ENCODE results near the gene CDKAL1. TPM values are rescaled to one million over a fixed set of nuclear protein-coding genes. Genes with fewer than 3 reads are reported as not detected.

Gene CDKAL1
- total RNA-seq, 4 donors from 2014 or later = 13.5 to 21.2 (median 17.3) TPM

DNA sequence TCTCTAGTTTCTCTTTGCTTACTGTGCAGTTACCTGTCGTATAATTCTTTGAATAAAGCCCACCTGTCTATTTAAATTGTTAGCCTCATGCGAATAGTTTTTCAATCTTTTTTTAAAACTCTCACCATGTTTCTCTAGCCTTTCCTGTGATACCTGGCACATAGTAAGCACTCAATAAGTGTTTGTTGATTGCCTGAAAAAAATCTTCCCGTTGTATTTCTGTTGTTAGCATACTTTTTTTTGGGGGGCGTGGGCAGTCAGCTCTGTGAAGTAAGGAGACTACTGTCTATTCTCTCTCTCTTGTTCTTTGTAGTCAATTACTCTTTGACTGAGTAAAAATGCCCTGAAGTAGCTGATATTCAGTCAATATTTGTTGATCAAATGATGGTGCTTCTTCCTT lies 205.8 kb downstream of the CDKAL1 start:
- Histone ChIP-seq H3K27me3 (no peaks in the 10 kb centered on the region), H3K36me3 (peaks cover 0 to 28% (median 0%) of the 10 kb centered on the region in 3 donors), H3K4me1 (no peaks in the 10 kb centered on the region), H3K27ac (no peak overlapping the region), H3K9me3 (peaks cover 0 to 9% (median 0%) of the 10 kb centered on the region in 4 donors), H3K4me3 (no peak overlapping the region)
- no peak for DNase-seq (ENCODE audit: low spot score in 2 of 2)
- 96 to 97% methylated on average over 4 of the region's 4 CpGs for WGBS, 2 donors
- TF ChIP-seq, protein P1, sequence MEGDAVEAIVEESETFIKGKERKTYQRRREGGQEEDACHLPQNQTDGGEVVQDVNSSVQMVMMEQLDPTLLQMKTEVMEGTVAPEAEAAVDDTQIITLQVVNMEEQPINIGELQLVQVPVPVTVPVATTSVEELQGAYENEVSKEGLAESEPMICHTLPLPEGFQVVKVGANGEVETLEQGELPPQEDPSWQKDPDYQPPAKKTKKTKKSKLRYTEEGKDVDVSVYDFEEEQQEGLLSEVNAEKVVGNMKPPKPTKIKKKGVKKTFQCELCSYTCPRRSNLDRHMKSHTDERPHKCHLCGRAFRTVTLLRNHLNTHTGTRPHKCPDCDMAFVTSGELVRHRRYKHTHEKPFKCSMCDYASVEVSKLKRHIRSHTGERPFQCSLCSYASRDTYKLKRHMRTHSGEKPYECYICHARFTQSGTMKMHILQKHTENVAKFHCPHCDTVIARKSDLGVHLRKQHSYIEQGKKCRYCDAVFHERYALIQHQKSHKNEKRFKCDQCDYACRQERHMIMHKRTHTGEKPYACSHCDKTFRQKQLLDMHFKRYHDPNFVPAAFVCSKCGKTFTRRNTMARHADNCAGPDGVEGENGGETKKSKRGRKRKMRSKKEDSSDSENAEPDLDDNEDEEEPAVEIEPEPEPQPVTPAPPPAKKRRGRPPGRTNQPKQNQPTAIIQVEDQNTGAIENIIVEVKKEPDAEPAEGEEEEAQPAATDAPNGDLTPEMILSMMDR (IDR thresholded peaks at IDR 0.05) = no peak
- TF ChIP-seq EP300 (IDR thresholded peaks at IDR 0.05) (no peak), POLR2A (IDR thresholded peaks at IDR 0.05) (no peak)

DNA sequence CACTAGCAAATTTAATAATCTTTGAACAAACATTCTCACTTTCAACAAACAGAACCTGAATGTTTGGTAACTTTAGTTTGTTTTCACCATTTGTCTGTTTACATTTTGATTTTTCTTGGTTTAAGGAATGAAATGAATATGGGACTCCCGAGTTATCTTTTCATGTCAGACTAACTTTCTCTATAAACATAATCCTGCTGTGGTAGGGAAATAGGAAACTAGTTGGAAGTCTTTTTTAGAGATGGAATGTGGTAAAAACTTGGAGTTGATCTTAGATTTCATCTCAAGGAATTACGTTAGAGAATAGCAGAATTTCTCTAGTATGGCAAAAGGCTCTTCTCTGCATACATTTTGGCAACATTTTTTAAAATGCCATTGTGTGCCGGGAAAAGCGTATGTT lies 206.5 kb downstream of the CDKAL1 start:
- no peak for DNase-seq (ENCODE audit: low spot score in 2 of 2)
- H3K27ac ChIP-seq = no peak overlapping the region
- H3K4me3 ChIP-seq = no peak overlapping the region
- H3K4me1 ChIP-seq = no peaks in the 10 kb centered on the region
- H3K9me3 ChIP-seq = peaks cover 0 to 9% (median 0%) of the 10 kb centered on the region in 4 donors
- no peaks in the 10 kb centered on the region for H3K27me3 ChIP-seq
- no peak for TF ChIP-seq EP300 (IDR thresholded peaks at IDR 0.05)
- no peak for TF ChIP-seq POLR2A (IDR thresholded peaks at IDR 0.05)
- TF ChIP-seq, protein P1 (IDR thresholded peaks at IDR 0.05) = no peak
- H3K36me3 ChIP-seq = peaks cover 0 to 28% (median 0%) of the 10 kb centered on the region in 3 donors
- WGBS, 2 donors = 96 to 98% methylated on average over 4 of the region's 4 CpGs

DNA sequence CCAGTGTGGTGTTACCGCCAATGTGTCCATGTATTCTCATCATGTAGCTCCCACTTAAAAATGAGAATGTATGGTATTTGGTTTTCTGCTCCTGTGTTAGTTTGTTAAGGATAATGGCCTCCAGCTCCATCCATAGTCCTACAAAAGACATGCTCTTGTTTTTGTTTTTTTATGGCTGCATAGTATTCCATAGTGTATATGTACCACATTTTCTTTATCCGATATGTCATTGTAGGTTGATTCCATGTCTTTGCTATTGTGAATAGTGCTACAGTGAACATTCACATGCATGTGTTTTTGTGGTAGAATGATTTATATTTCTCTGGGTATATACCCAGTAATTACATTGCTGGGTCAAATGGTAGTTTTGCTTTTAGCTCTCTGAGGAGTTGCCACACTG lies 207.2 kb downstream of the CDKAL1 start:
- Histone ChIP-seq H3K27ac (no peak overlapping the region), H3K36me3 (peaks cover 0 to 28% (median 0%) of the 10 kb centered on the region in 3 donors), H3K4me1 (no peaks in the 10 kb centered on the region), H3K27me3 (no peaks in the 10 kb centered on the region), H3K4me3 (no peak overlapping the region), H3K9me3 (peaks cover 0 to 9% (median 0%) of the 10 kb centered on the region in 4 donors)
- TF ChIP-seq EP300 (IDR thresholded peaks at IDR 0.05) = no peak
- TF ChIP-seq, protein P1 (IDR thresholded peaks at IDR 0.05) = no peak
- TF ChIP-seq POLR2A (IDR thresholded peaks at IDR 0.05) = no peak
- 96 to 99% methylated on average over 2 of the region's 2 CpGs for WGBS, 2 donors
- no peak for DNase-seq (ENCODE audit: low spot score in 2 of 2)

DNA sequence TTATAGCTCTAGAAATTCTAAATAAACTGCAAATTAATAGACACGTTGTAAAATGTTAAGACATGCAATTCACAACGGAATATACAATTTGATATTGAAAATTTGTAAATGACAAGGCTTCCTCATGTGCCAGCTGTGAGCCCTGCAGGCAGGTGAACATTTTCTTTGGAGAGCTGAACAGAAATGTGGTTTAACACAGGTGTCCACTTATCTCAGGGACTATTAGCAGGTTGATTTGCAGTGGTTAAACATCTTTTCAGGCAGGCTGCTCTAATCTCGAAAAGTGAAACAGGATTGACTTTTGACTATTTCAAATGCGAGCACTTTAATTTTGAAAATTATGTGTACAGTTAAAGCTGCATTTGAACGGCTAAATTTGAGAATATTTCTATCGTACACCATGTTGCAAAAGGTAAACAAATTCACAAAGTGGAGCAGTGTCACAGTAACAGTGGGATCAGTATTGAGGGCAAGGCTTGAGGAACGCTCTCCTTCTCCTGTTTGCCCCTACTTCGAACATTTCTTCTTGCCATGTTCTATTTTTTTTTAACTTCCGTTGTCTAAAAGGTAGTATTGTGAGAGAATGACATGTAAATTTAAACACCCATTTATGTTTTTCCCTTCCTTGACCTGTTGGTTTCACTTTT lies 210.8 kb downstream of the CDKAL1 start:
- no peak overlapping the region for H3K27ac ChIP-seq
- H3K4me3 ChIP-seq = no peak overlapping the region
- TF ChIP-seq POLR2A (IDR thresholded peaks at IDR 0.05) (no peak), EP300 (IDR thresholded peaks at IDR 0.05) (no peak)
- TF ChIP-seq, protein P1 (IDR thresholded peaks at IDR 0.05) = no peak
- WGBS, 2 donors = 91 to 95% methylated on average over 9 of the region's 9 CpGs
- no peaks in the 10 kb centered on the region for H3K27me3 ChIP-seq
- peaks cover 0 to 9% (median 0%) of the 10 kb centered on the region in 4 donors for H3K9me3 ChIP-seq
- H3K36me3 ChIP-seq = peaks cover 0 to 21% (median 0%) of the 10 kb centered on the region in 3 donors
- H3K4me1 ChIP-seq = no peaks in the 10 kb centered on the region
- no peak for DNase-seq (ENCODE audit: low spot score in 2 of 2)

DNA sequence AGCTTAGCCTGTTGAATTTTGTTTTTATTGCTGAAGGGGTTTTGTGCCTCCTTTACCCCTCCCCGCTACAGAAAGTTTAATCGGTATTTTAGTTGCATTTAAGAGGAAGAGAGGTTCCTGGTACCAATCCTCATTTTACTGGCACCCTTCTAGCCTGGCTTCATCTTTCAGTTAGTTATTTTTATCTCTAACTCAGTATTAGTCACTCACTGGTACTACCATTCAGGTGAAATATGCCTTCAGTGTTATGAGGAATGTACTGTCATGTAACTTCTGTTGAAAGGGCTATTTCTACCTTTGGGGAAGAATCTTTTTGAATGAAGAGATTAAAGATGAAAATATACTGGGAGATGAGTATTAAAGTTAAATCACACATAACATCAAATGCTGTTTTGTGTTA lies 211.8 kb downstream of the CDKAL1 start:
- DNase-seq (ENCODE audit: low spot score in 2 of 2) = no peak
- H3K36me3 ChIP-seq = peaks cover 0 to 12% (median 0%) of the 10 kb centered on the region in 3 donors
- H3K27me3 ChIP-seq = no peaks in the 10 kb centered on the region
- TF ChIP-seq EP300 (IDR thresholded peaks at IDR 0.05) (no peak), POLR2A (IDR thresholded peaks at IDR 0.05) (no peak)
- TF ChIP-seq, protein P1 (IDR thresholded peaks at IDR 0.05) = no peak
- no peak overlapping the region for H3K4me3 ChIP-seq
- no peak overlapping the region for H3K27ac ChIP-seq
- WGBS, 2 donors = 75 to 92% methylated on average over 2 of the region's 2 CpGs
- H3K4me1 ChIP-seq = no peaks in the 10 kb centered on the region
- peaks cover 0 to 9% (median 0%) of the 10 kb centered on the region in 4 donors for H3K9me3 ChIP-seq

Data from tibial nerve (tissue), 4 donors.